OCI-M1 (cell line): ENCODE data around the gene NMT1.

Experiments used
- DNase-seq: peaks from one replicate; lab custom pipeline; 2025; lab: John Stamatoyannopoulos, UW

Gene NMT1

GRCh38 chr17:45104907-45105624 lies 43.9 kb downstream of the NMT1 start:
- no peak for DNase-seq

GRCh38 chr17:45106096-45106495 lies 45.0 kb downstream of the NMT1 start:
- no peak for DNase-seq

- DNase-seq, result no peak
Measured at GRCh38 chr17:45106582-45106981, 45.5 kb downstream of the NMT1 start.

GRCh38 chr17:45107293-45108010 lies 46.3 kb downstream of the NMT1 start:
- DNase-seq, result no peak

GRCh38 chr17:45108051-45108450 lies 46.9 kb downstream of the NMT1 start:
- no peak for DNase-seq

GRCh38 chr17:45108595-45109521 lies 47.7 kb downstream of the NMT1 start:
- no peak for DNase-seq

GRCh38 chr17:45110676-45111611 lies 49.8 kb downstream of the NMT1 start:
- DNase-seq, result no peak

GRCh38 chr17:45111850-45112249 lies 50.7 kb downstream of the NMT1 start:
- DNase-seq, result no peak

- no peak for DNase-seq
Measured at GRCh38 chr17:45112559-45113423, 51.7 kb downstream of the NMT1 start.

GRCh38 chr17:45113424-45113754 lies 52.3 kb downstream of the NMT1 start:
- DNase-seq, result no peak

- no peak for DNase-seq
Measured at GRCh38 chr17:45114117-45114932, 53.2 kb downstream of the NMT1 start.

GRCh38 chr17:45115015-45115625 lies 54.0 kb downstream of the NMT1 start:
- DNase-seq, result no peak

- DNase-seq, result no peak
Measured at GRCh38 chr17:45115871-45116270, 54.8 kb downstream of the NMT1 start.

GRCh38 chr17:45116434-45117016 lies 55.4 kb downstream of the NMT1 start:
- DNase-seq, result no peak

GRCh38 chr17:45117334-45117733 lies 56.2 kb downstream of the NMT1 start:
- DNase-seq, result no peak

- no peak for DNase-seq
Measured at GRCh38 chr17:45117848-45118646, 56.9 kb downstream of the NMT1 start.

- no peak for DNase-seq
Measured at GRCh38 chr17:45118691-45119090, 57.6 kb downstream of the NMT1 start.

- DNase-seq, result no peak
Measured at GRCh38 chr17:45119964-45120363, 58.8 kb downstream of the NMT1 start.
